Neural progenitor cell (in vitro differentiated cells): ENCODE results near the gene TPBG.
A peak's percentile ranks its signal among the peaks of the same experiment; 100 is the strongest.

ENCODE experiments used
- CTCF ChIP-seq: fragments of 200-600 bp; sonication (generic); IDR thresholded peaks from 2 replicates; pipeline ENCODE4 v1.5.1; 2017; ENCODE audit warnings: antibody characterized with exemption, mild to moderate bottlenecking
- EZH2 ChIP-seq: fragments of 200-600 bp; sonication (generic); IDR thresholded peaks from 2 replicates; pipeline ENCODE4 v1.6.1; 2017; ENCODE audit warnings: antibody characterized with exemption, mild to moderate bottlenecking, moderate library complexity
- EZH2phosphoT487 ChIP-seq: fragments of 200-600 bp; sonication (generic); IDR thresholded peaks from 2 replicates; pipeline ENCODE4 v1.6.1; 2017; ENCODE audit warnings: antibody characterized with exemption

GRCh38 chr6:82363428-82364086 lies at the start of gene TPBG:
- TF ChIP-seq EZH2 (no peak), CTCF (peak; percentile 69), EZH2phosphoT487 (no peak)
